Upper lobe of left lung (tissue), 4 donors: Measurements from ENCODE around the gene ALG1.
"Not testable (repeated sequence)": the region's sequence is repeated elsewhere in the genome, so short reads cannot be mapped to it uniquely, and the experiment has no call there.

Source experiments
- CTCF ChIP-seq, 6 experiments: fragments of 450-650 bp in 4 of 6; fragments of 200-600 bp in 2 of 6; sonication (generic) in 2 of 6; IDR thresholded peaks; one replicate each; pipeline ENCODE4 v1.5.1; 2016 to 2019; ENCODE audit warnings: antibody characterized with exemption in 6 of 6
- POLR2A ChIP-seq, 4 donors: fragments of 450-650 bp; IDR thresholded peaks; one replicate each; pipeline ENCODE4 v1.5.1; 2016 to 2017; ENCODE audit warnings: antibody characterized with exemption in 4 of 4, mild to moderate bottlenecking in 2 of 4
- POLR2AphosphoS5 ChIP-seq, 2 donors: sonication (generic); formaldehyde crosslinking; IDR thresholded peaks; one replicate each; pipeline ENCODE4 v1.5.1; 2017; ENCODE audit warnings: antibody characterized with exemption in 2 of 2

- not testable (repeated sequence) for TF ChIP-seq CTCF, POLR2A, POLR2AphosphoS5 (IDR thresholded peaks at IDR 0.05)
Observed at GRCh38 chr16:5044581-5044980, 27.1 kb upstream of the ALG1 start.
